ENCODE results near the gene REST.

GRCh38 chr4:56958111-56958517, 50.4 kb downstream of the REST start:
- no peak for TF ChIP-seq CTCF (IDR thresholded peaks at IDR 0.05)
- TF ChIP-seq POLR2A (IDR thresholded peaks at IDR 0.05) = no peak

All from uterus (tissue), 2 donors.